IMR-90 (cell line): ENCODE measurements around the gene ATMIN. TPM values are rescaled to one million over a fixed set of nuclear protein-coding genes. Genes with fewer than 3 reads are reported as not detected.

Source experiments
- ATAC-seq: fragments of 200-7000 bp; cut with Tn5 transposase; 2 replicates; pipeline ENCODE4 v1.9.1; 2020; ENCODE audit warnings: low read depth, mild to moderate bottlenecking, moderate library complexity
- BruUV-seq: library from RNA; stranded (reverse); fragments of 400-500 nt; replicated peaks from 2 replicates; lab custom pipeline; 2021; lab: Mats Ljungman, UMichigan
- CTCF ChIA-PET: fragments of 300-600 bp; formaldehyde crosslinking; extraction: SDS; loops from one replicate; lab custom pipeline; 2021; ENCODE audit warnings: antibody characterized with exemption; lab: Yijun Ruan, JAX
- POLR2A ChIA-PET: fragments of 300-600 bp; sonication (Branson Sonifier 250); formaldehyde crosslinking; loops from one replicate; lab custom pipeline; 2022; ENCODE audit warnings: antibody characterized with exemption; ENCODE audit not compliant: unreplicated experiment; lab: Charles Lee
- DNase-seq: peaks from one replicate; pipeline ENCODE4 v3.0.0; 2013
- H2AFZ ChIP-seq: replicated peaks from 2 replicates; pipeline ENCODE3; 2013; ENCODE audit warnings: low read length, mild to moderate bottlenecking; ENCODE audit not compliant: poor library complexity
- H2AK5ac ChIP-seq: 2 replicates; pipeline ENCODE4 v1.6.1; 2013; ENCODE audit warnings: low read depth, low read length, inconsistent platforms
- H2AK9ac ChIP-seq: replicated peaks from 2 replicates; pipeline ENCODE3; 2013; ENCODE audit warnings: mild to moderate bottlenecking, low read depth, low read length, moderate library complexity; ENCODE audit not compliant: poor library complexity
- H2BK120ac ChIP-seq: 2 replicates; pipeline ENCODE4 v1.6.1; 2013; ENCODE audit warnings: low read depth, low read length, inconsistent platforms
- H2BK15ac ChIP-seq: 3 replicates; pipeline ENCODE4 v1.6.1; 2013; ENCODE audit warnings: low read depth, low read length, inconsistent platforms
- H2BK20ac ChIP-seq: 2 replicates; pipeline ENCODE4 v1.6.1; 2013; ENCODE audit warnings: low read depth, mild to moderate bottlenecking, inconsistent platforms, low read length, moderate library complexity
- H2BK5ac ChIP-seq: 2 replicates; pipeline ENCODE4 v1.6.1; 2013; ENCODE audit warnings: mild to moderate bottlenecking, low read depth, low read length, inconsistent platforms; ENCODE audit not compliant: poor library complexity, severe bottlenecking
- H3K14ac ChIP-seq: replicated peaks from 2 replicates; pipeline ENCODE4 v1.6.1; 2013; ENCODE audit warnings: low read depth, low read length, inconsistent platforms
- H3K18ac ChIP-seq: 2 replicates; pipeline ENCODE4 v1.6.1; 2013; ENCODE audit warnings: low read depth, low read length, control low read depth
- H3K23ac ChIP-seq: 2 replicates; pipeline ENCODE4 v1.6.1; 2013; ENCODE audit warnings: low read depth, low read length, inconsistent platforms
- H3K27ac ChIP-seq: 2 replicates; pipeline ENCODE4 v1.5.1; 2013; ENCODE audit warnings: mild to moderate bottlenecking, control low read depth, low read length; ENCODE audit not compliant: insufficient read depth
- H3K27me3 ChIP-seq: 2 replicates; pipeline ENCODE4 v1.6.1; 2013; ENCODE audit warnings: low read length; ENCODE audit not compliant: control insufficient read depth, insufficient read depth
- H3K36me3 ChIP-seq: 2 replicates; pipeline ENCODE4 v1.6.1; 2013; ENCODE audit warnings: low read length, mixed read lengths; ENCODE audit not compliant: control insufficient read depth, insufficient read depth
- H3K4ac ChIP-seq: 2 replicates; pipeline ENCODE4 v1.6.1; 2013; ENCODE audit warnings: low read depth, low read length, inconsistent platforms
- H3K4me1 ChIP-seq: 2 replicates; pipeline ENCODE4 v1.6.1; 2013; ENCODE audit warnings: low read length, mixed read lengths; ENCODE audit not compliant: control insufficient read depth, insufficient read depth
- H3K4me2 ChIP-seq: 2 replicates; pipeline ENCODE4 v1.6.1; 2013; ENCODE audit warnings: low read depth, mild to moderate bottlenecking, control low read depth, low read length, moderate library complexity
- H3K4me3 ChIP-seq: 2 replicates; pipeline ENCODE4 v1.5.1; 2013; ENCODE audit warnings: low read depth, mild to moderate bottlenecking, control low read depth, low read length, moderate library complexity; ENCODE audit not compliant: insufficient read depth
- H3K56ac ChIP-seq: 2 replicates; pipeline ENCODE4 v1.6.1; 2013; ENCODE audit warnings: low read length, inconsistent platforms; ENCODE audit not compliant: insufficient read depth; ENCODE audit errors: extremely low read depth
- H3K79me1 ChIP-seq, 2 experiments: 2 replicates each; pipeline ENCODE4 v1.6.1; 2013; ENCODE audit warnings: low read length in 2 of 2, inconsistent platforms in 1 of 2, low read depth in 1 of 2
- H3K9ac ChIP-seq: 2 replicates; pipeline ENCODE4 v1.6.1; 2013; ENCODE audit warnings: low read depth, low read length, control low read depth
- H3K9me1 ChIP-seq: 2 replicates; pipeline ENCODE4 v1.6.1; 2013; ENCODE audit warnings: low read length, inconsistent platforms; ENCODE audit not compliant: insufficient read depth
- H3K9me3 ChIP-seq: 2 replicates; pipeline ENCODE4 v1.6.1; 2013; ENCODE audit warnings: low read length; ENCODE audit not compliant: control insufficient read depth, insufficient read depth
- H4K20me1 ChIP-seq: 2 replicates; pipeline ENCODE4 v1.6.1; 2013; ENCODE audit warnings: low read length, inconsistent platforms; ENCODE audit not compliant: insufficient read depth
- H4K5ac ChIP-seq: 2 replicates; pipeline ENCODE4 v1.6.1; 2013; ENCODE audit warnings: mild to moderate bottlenecking, low read depth, low read length, control low read depth
- H4K8ac ChIP-seq, 2 experiments: 2 replicates each; pipeline ENCODE4 v1.6.1; 2013; ENCODE audit warnings: low read depth in 2 of 2, low read length in 2 of 2, control low read depth in 1 of 2, inconsistent platforms in 1 of 2
- H4K91ac ChIP-seq: 2 replicates; pipeline ENCODE4 v1.6.1; 2013; ENCODE audit warnings: low read depth, low read length, inconsistent platforms; ENCODE audit not compliant: insufficient read depth
- CEBPB ChIP-seq: IDR thresholded peaks from 2 replicates; pipeline ENCODE4 v1.6.1; 2012; ENCODE audit warnings: low read depth, low read length, improper control_type of control experiment
- CTCF ChIP-seq: conservative IDR thresholded peaks from 2 replicates; pipeline ENCODE4 v1.5.1; 2012; ENCODE audit warnings: mild to moderate bottlenecking, low read depth, low read length, improper control_type of control experiment
- FOS ChIP-seq: fragments of 150-350 bp; IDR thresholded peaks from 2 replicates; pipeline ENCODE4 v1.6.1; 2016; ENCODE audit warnings: low read depth, low read length
- RCOR1 ChIP-seq: IDR thresholded peaks from 2 replicates; pipeline ENCODE4 v1.6.1; 2012; ENCODE audit warnings: mild to moderate bottlenecking, low read length, improper control_type of control experiment; ENCODE audit not compliant: insufficient replicate concordance
- WGBS, 2 experiments: methylation state at CpG; one replicate each; pipeline versions ENCODE4 v1.1.5 to v1.1.7; 2013; ENCODE audit warnings: missing lambda C conversion rate in 2 of 2; ENCODE audit not compliant: insufficient read length in 1 of 2; ENCODE audit errors: extremely low coverage in 2 of 2; 5-methylcytosine and 5-hydroxymethylcytosine counted together
- dilution Hi-C: fragments of 300-500 bp; cut with HindIII; formaldehyde crosslinking; loops from one replicate; pipeline ENCODE4 v1.14.3; 2018; ENCODE audit warnings: low sequenced_read_pairs; ENCODE audit not compliant: unreplicated experiment
- in situ Hi-C: fragments of 300-500 bp; cut with MboI; formaldehyde crosslinking; loops from 3 replicates; pipeline ENCODE4 v1.14.3; 2019; ENCODE audit warnings: low sequenced_read_pairs, inconsistent platforms, mixed read lengths
- intact Hi-C: fragments of 100-400 bp; cut with micrococcal nuclease; formaldehyde crosslinking; loops from 2 replicates; pipeline ENCODE4 v1.10.0; 2022
- polyA plus RNA-seq, 3 experiments: library from polyadenylated mRNA; depleted of rRNA; stranded (reverse); fragments of >200 nt; gene quantifications; 2 replicates each; pipeline ENCODE4 v1.2.3, GENCODE V29; 2012; ENCODE audit warnings: low replicate concordance in 1 of 3
- total RNA-seq: library from RNA; depleted of rRNA; stranded (reverse); fragments of >200 nt; gene quantifications from 2 replicates; pipeline ENCODE4 v1.2.3, GENCODE V29; 2012

ATMIN gene
- total and polyA plus RNA-seq, 2 of the 4 experiments (the other 2 are of a cell fraction) = 15.8 to 45.9 TPM

GRCh38 chr16:80991792-80992430 is 43.7 kb upstream of the ATMIN start:
- H2AK5ac ChIP-seq = no peak overlapping the region
- H3K27me3 ChIP-seq = no peaks in the 10 kb centered on the region
- H4K91ac ChIP-seq = no peak overlapping the region
- H3K56ac ChIP-seq = no peak overlapping the region
- peaks cover 9% of the 10 kb centered on the region for H3K4me1 ChIP-seq
- H3K27ac ChIP-seq = no peak overlapping the region
- no peak overlapping the region for H3K4ac ChIP-seq
- H2BK15ac ChIP-seq = no peak overlapping the region
- ATAC-seq (no peak), DNase-seq (no peak)
- H3K36me3 ChIP-seq = no peaks in the 10 kb centered on the region; the same call in 1 of the 2 replicates
- H2BK120ac ChIP-seq = no peak overlapping the region
- H3K23ac ChIP-seq = no peak overlapping the region
- no peak overlapping the region for H4K8ac ChIP-seq
- BruUV-seq = no TSS peak
- no peak overlapping the region for H3K4me2 ChIP-seq
- H3K79me1 ChIP-seq = peaks cover 33 to 47% of the 10 kb centered on the region in 2 experiments
- H2AK9ac ChIP-seq = no peak overlapping the region
- no peak overlapping the region for H3K9ac ChIP-seq
- in situ Hi-C loops = no loop called here
- no peak overlapping the region for H2BK20ac ChIP-seq
- peak overlapping the region; percentile 29 for H2BK5ac ChIP-seq
- ChIA-PET CTCF (no interaction called here), POLR2A (no interaction called here)
- no peak overlapping the region for H3K14ac ChIP-seq
- H4K5ac ChIP-seq = no peak overlapping the region
- H3K9me1 ChIP-seq = no peaks in the 10 kb centered on the region; the same call in 1 of the 2 replicates
- H3K18ac ChIP-seq = no peak overlapping the region
- H3K4me3 ChIP-seq = no peak overlapping the region
- no peak overlapping the region for H2AFZ ChIP-seq
- TF ChIP-seq CEBPB (no peak), CTCF (no peak), FOS (no peak), RCOR1 (no peak)
- intact Hi-C loops = no loop called here
- no peaks in the 10 kb centered on the region for H3K9me3 ChIP-seq
- WGBS, 2 experiments = no CpG with 5 or more reads among the region's 6 CpGs
- dilution Hi-C loops = no loop called here
- no peaks in the 10 kb centered on the region for H4K20me1 ChIP-seq
